ENCODE measurements around the gene SHISAL2A. TPM values are rescaled to one million over a fixed set of nuclear protein-coding genes. Genes with fewer than 3 reads are reported as not detected.

SHISAL2A gene
- polyA plus RNA-seq, 3 donors: 0.03 to 0.28 TPM; not detected in 1

GRCh38 chr1:52627028-52627427, 5.9 kb upstream of the SHISAL2A start:
- H3K36me3 Mint-ChIP-seq: peaks cover 0 to 4% of the 10 kb centered on the region in 2 donors
- H3K9ac ChIP-seq (ENCODE audit: insufficient read depth, low read length, poor library complexity, severe bottlenecking): no peak overlapping the region
- H3K4me1 Mint-ChIP-seq: peaks cover 29% of the 10 kb centered on the region
- H3K4me1 ChIP-seq (ENCODE audit: control insufficient read depth in 1 of 2, insufficient read depth in 2 of 2, low read length in 2 of 2): peaks cover 9 to 19% of the 10 kb centered on the region in 2 donors
- H3K27ac ChIP-seq (ENCODE audit: low read depth in 1 of 2, low read length in 2 of 2): no peak overlapping the region
- peaks cover 8 to 11% (median 8%) of the 10 kb centered on the region in 3 donors for H3K27me3 Mint-ChIP-seq (ENCODE audit: low read depth in 3 of 3)
- intact Hi-C loops (cut with micrococcal nuclease): no loop called here
- H3K27me3 ChIP-seq (ENCODE audit: control insufficient read depth in 2 of 2, insufficient read depth in 2 of 2, low read length in 2 of 2): peaks cover 0 to 5% of the 10 kb centered on the region in 2 donors
- no peaks in the 10 kb centered on the region for H3K79me2 ChIP-seq (ENCODE audit: insufficient read depth, low read length)
- H2AFZ ChIP-seq (ENCODE audit: insufficient read depth, low read depth, low read length, poor library complexity, severe bottlenecking): no peak overlapping the region
- H3K9me3 Mint-ChIP-seq: peaks cover 0 to 12% (median 5%) of the 10 kb centered on the region in 7 donors
- no peak overlapping the region for H3K27ac Mint-ChIP-seq
- no peaks in the 10 kb centered on the region for H4K20me1 ChIP-seq (ENCODE audit: insufficient read depth, low read length)
- no peak overlapping the region for H3K4me3 Mint-ChIP-seq
- no peak overlapping the region for H3K4me2 ChIP-seq (replicated peaks; ENCODE audit: extremely low read depth, low read length, poor library complexity, severe bottlenecking)
- no peaks in the 10 kb centered on the region for H3K36me3 ChIP-seq (replicated peaks in 1 of 2; ENCODE audit: control insufficient read depth in 1 of 2, insufficient read depth in 2 of 2, low read length in 2 of 2)
- DNase-seq: no peak
- no peak for TF ChIP-seq CTCF (IDR thresholded peaks at IDR 0.05)
- H3K9me3 ChIP-seq (replicated peaks in 1 of 2; ENCODE audit: control insufficient read depth in 1 of 2, insufficient read depth in 1 of 2, low read length in 2 of 2): peaks cover 0 to 7% of the 10 kb centered on the region in 2 donors
- WGBS (ENCODE audit: insufficient coverage): 75% methylated on average over 1 of the region's 2 CpGs
- no peak overlapping the region for H3K4me3 ChIP-seq (replicated peaks in 1 of 3; ENCODE audit: low read depth in 2 of 3, low read length in 3 of 3)

- Histone ChIP-seq H4K20me1 (ENCODE audit: insufficient read depth, low read length) (no peaks in the 10 kb centered on the region), H3K9ac (ENCODE audit: insufficient read depth, low read length, poor library complexity, severe bottlenecking) (no peak overlapping the region), H3K36me3 (replicated peaks in 1 of 2; ENCODE audit: control insufficient read depth in 1 of 2, insufficient read depth in 2 of 2, low read length in 2 of 2) (no peaks in the 10 kb centered on the region), H2AFZ (ENCODE audit: insufficient read depth, low read depth, low read length, poor library complexity, severe bottlenecking) (no peak overlapping the region), H3K4me2 (replicated peaks; ENCODE audit: extremely low read depth, low read length, poor library complexity, severe bottlenecking) (no peak overlapping the region), H3K27ac (ENCODE audit: low read depth in 1 of 2, low read length in 2 of 2) (no peak overlapping the region), H3K9me3 (replicated peaks in 1 of 2; ENCODE audit: control insufficient read depth in 1 of 2, insufficient read depth in 1 of 2, low read length in 2 of 2) (no peaks in the 10 kb centered on the region), H3K79me2 (ENCODE audit: insufficient read depth, low read length) (no peaks in the 10 kb centered on the region), H3K27me3 (ENCODE audit: control insufficient read depth in 2 of 2, insufficient read depth in 2 of 2, low read length in 2 of 2) (peaks cover 14 to 18% of the 10 kb centered on the region in 2 donors), H3K4me1 (ENCODE audit: control insufficient read depth in 1 of 2, insufficient read depth in 2 of 2, low read length in 2 of 2) (peaks cover 22 to 35% of the 10 kb centered on the region in 2 donors), H3K4me3 (replicated peaks in 1 of 3; ENCODE audit: low read depth in 2 of 3, low read length in 3 of 3) (no peak overlapping the region)
- peaks cover 0 to 12% (median 4%) of the 10 kb centered on the region in 7 donors for H3K9me3 Mint-ChIP-seq
- 75% methylated on average over 2 of the region's 8 CpGs for WGBS (ENCODE audit: insufficient coverage)
- no peak overlapping the region for H3K27ac Mint-ChIP-seq
- intact Hi-C loops (cut with micrococcal nuclease): no loop called here
- H3K27me3 Mint-ChIP-seq (ENCODE audit: low read depth in 3 of 3): peaks cover 24 to 25% (median 24%) of the 10 kb centered on the region in 3 donors
- DNase-seq: no peak
- no peak overlapping the region for H3K4me3 Mint-ChIP-seq
- H3K4me1 Mint-ChIP-seq: peaks cover 42% of the 10 kb centered on the region
- TF ChIP-seq CTCF (IDR thresholded peaks at IDR 0.05): no peak
- H3K36me3 Mint-ChIP-seq: peaks cover 0 to 8% of the 10 kb centered on the region in 2 donors
These were observed 4.2 kb upstream of the SHISAL2A start for GRCh38 chr1:52628614-52629324.

Data from CD14-positive monocyte (primary cell).